WTC11 (cell line): Measurements from ENCODE around the gene HOXA5. TPM values are rescaled to one million over a fixed set of nuclear protein-coding genes. Genes with fewer than 3 reads are reported as not detected.

ENCODE experiments used
- ATAC-seq: fragments of 200-7000 bp; cut with Tn5 transposase; 2 replicates; pipeline ENCODE4 v1.10.0; 2021; ENCODE audit warnings: mild to moderate bottlenecking, moderate library complexity
- CTCF ChIA-PET: fragments of 300-600 bp; sonication (Branson Sonifier 250); formaldehyde crosslinking; loops from one replicate; lab custom pipeline; 2021; ENCODE audit warnings: antibody characterized with exemption; lab: Charles Lee
- POLR2A ChIA-PET: fragments of 350-600 bp; sonication (Branson Sonifier 250); formaldehyde crosslinking; loops from one replicate; lab custom pipeline; 2021; ENCODE audit warnings: antibody characterized with exemption; lab: Charles Lee
- DNase-seq: peaks from one replicate; pipeline ENCODE4 v3.0.0; 2021; ENCODE audit warnings: low spot score
- H3K27ac Mint-ChIP-seq: 2 replicates; pipeline ENCODE4 v1.8.0; 2021; ENCODE audit warnings: mixed read lengths
- H3K27me3 Mint-ChIP-seq: 2 replicates; pipeline ENCODE4 v1.8.0; 2021; ENCODE audit warnings: low read depth, mild to moderate bottlenecking, moderate library complexity, mixed read lengths
- H3K36me3 Mint-ChIP-seq: 2 replicates; pipeline ENCODE4 v1.8.0; 2021; ENCODE audit warnings: mixed read lengths
- H3K4me1 Mint-ChIP-seq: 2 replicates; pipeline ENCODE4 v1.8.0; 2022; ENCODE audit warnings: mixed read lengths
- H3K4me3 Mint-ChIP-seq: 2 replicates; pipeline ENCODE4 v1.8.0; 2021; ENCODE audit warnings: mild to moderate bottlenecking, moderate library complexity, mixed read lengths
- H3K9me3 Mint-ChIP-seq: 2 replicates; pipeline ENCODE4 v1.8.0; 2021; ENCODE audit warnings: mixed read lengths
- ARID4B ChIP-seq: sonication (generic); formaldehyde crosslinking; IDR thresholded peaks from 2 replicates; pipeline ENCODE4 v1.8.0; 2023; ENCODE audit warnings: missing genetic modification reagents, mild to moderate bottlenecking, borderline replicate concordance
- ATF3 ChIP-seq: sonication (generic); formaldehyde crosslinking; conservative IDR thresholded peaks from 2 replicates; pipeline ENCODE4 v1.8.1; 2022; ENCODE audit warnings: mild to moderate bottlenecking, missing genetic modification reagents
- CREB1 ChIP-seq: sonication (generic); formaldehyde crosslinking; IDR thresholded peaks from 2 replicates; pipeline ENCODE4 v1.8.0; 2023; ENCODE audit warnings: mild to moderate bottlenecking, missing genetic modification reagents
- ETV6 ChIP-seq: sonication (generic); formaldehyde crosslinking; IDR thresholded peaks from 2 replicates; pipeline ENCODE4 v1.8.1; 2022; ENCODE audit warnings: mild to moderate bottlenecking, missing genetic modification reagents
- MYBL2 ChIP-seq: sonication (generic); formaldehyde crosslinking; IDR thresholded peaks from 2 replicates; pipeline ENCODE4 v1.8.1; 2023; ENCODE audit warnings: mild to moderate bottlenecking, moderate library complexity, missing genetic modification reagents
- NFE2L1 ChIP-seq: sonication (generic); formaldehyde crosslinking; IDR thresholded peaks from 2 replicates; pipeline ENCODE4 v1.8.1; 2023; ENCODE audit warnings: missing genetic modification reagents
- PRDM15 ChIP-seq: sonication (generic); formaldehyde crosslinking; IDR thresholded peaks from 2 replicates; pipeline ENCODE4 v1.8.0; 2022; ENCODE audit warnings: missing genetic modification reagents
- ZNF263 ChIP-seq: sonication (generic); formaldehyde crosslinking; IDR thresholded peaks from 2 replicates; pipeline ENCODE4 v1.8.1; 2022; ENCODE audit warnings: low read depth, mild to moderate bottlenecking, moderate library complexity, missing genetic modification reagents
- ZNF512 ChIP-seq: sonication (generic); formaldehyde crosslinking; IDR thresholded peaks from 2 replicates; pipeline ENCODE4 v1.8.1; 2022; ENCODE audit warnings: missing genetic modification reagents, borderline replicate concordance
- total RNA-seq: library from RNA; stranded (reverse); gene quantifications from 3 replicates; pipeline ENCODE4 v1.2.3, GENCODE V29; 2021

HOXA5 gene
- total RNA-seq, 1 experiment from 2014 or later = not detected

- no peak for TF ChIP-seq PRDM15 (CRISPR knock-in tag)
- TF ChIP-seq ZNF263 (CRISPR knock-in tag) = no peak
- no peak for TF ChIP-seq ATF3
- TF ChIP-seq NFE2L1 = no peak
- TF ChIP-seq MYBL2 (CRISPR knock-in tag) = no peak
These were observed 39.0 kb downstream of the HOXA5 start (continued) for GRCh38 chr7:27104341-27105058.

GRCh38 chr7:27103489-27104226 is 39.8 kb downstream of the HOXA5 start:
- POLR2A ChIA-PET = no interaction called here
- TF ChIP-seq ETV6 (CRISPR knock-in tag) (peak; percentile 61; the same call in 1 of the 2 replicates), CREB1 (CRISPR knock-in tag) (no peak)
- H3K4me1 Mint-ChIP-seq = peaks cover 44% of the 10 kb centered on the region
- H3K4me3 Mint-ChIP-seq = no peak overlapping the region
- DNase-seq = no peak
- H3K9me3 Mint-ChIP-seq = no peaks in the 10 kb centered on the region
- no peak for ATAC-seq
- H3K27ac Mint-ChIP-seq = no peak overlapping the region
- H3K36me3 Mint-ChIP-seq = peaks cover 4% of the 10 kb centered on the region
- CTCF ChIA-PET = no interaction called here
- H3K27me3 Mint-ChIP-seq = peaks cover 100% of the 10 kb centered on the region

- peaks cover 100% of the 10 kb centered on the region for H3K27me3 Mint-ChIP-seq
- H3K36me3 Mint-ChIP-seq = peaks cover 4% of the 10 kb centered on the region
- CTCF ChIA-PET = no interaction called here
- DNase-seq (no peak), ATAC-seq (no peak)
- H3K4me1 Mint-ChIP-seq = peaks cover 44% of the 10 kb centered on the region
- H3K4me3 Mint-ChIP-seq = peak within 1 kb of the TSS; percentile 35
- no peak within 1 kb of the TSS for H3K27ac Mint-ChIP-seq
- TF ChIP-seq ZNF512 (CRISPR knock-in tag) (peak; percentile 44; the same call in 1 of the 2 replicates), ARID4B (CRISPR knock-in tag) (no peak)
- no peaks in the 10 kb centered on the region for H3K9me3 Mint-ChIP-seq
- POLR2A ChIA-PET = no interaction called here
These were observed 40.7 kb downstream of the HOXA5 start, which contains the start of gene HOXA2 for GRCh38 chr7:27102581-27103442. HOXA2 (minus strand) TSS chr7:27102683; CDS start chr7:27102500, 183 bp downstream.
